T-cell (primary cell): ENCODE measurements around the gene TCP1. TPM values are rescaled to one million over a fixed set of nuclear protein-coding genes. Genes with fewer than 3 reads are reported as not detected.

Experiments used
- ATAC-seq, 4 experiments: fragments of 200-7000 bp in 3 of 4; fragments of 150-1000 bp in 1 of 4; cut with Tn5 transposase; replicated peaks in 1 of 4; 1 replicate in 3 of 4; 2 replicates in 1 of 4; pipeline ENCODE4 v1.10.0; 2021; ENCODE audit warnings: moderate library complexity in 3 of 4, mild to moderate bottlenecking in 2 of 4, moderate number of reproducible peaks in 1 of 4
- CTCF ChIA-PET, 2 donors: fragments of 300-600 bp; sonication (Branson Sonifier 250); formaldehyde crosslinking; loops; one replicate each; lab custom pipeline; 2022; ENCODE audit warnings: antibody characterized with exemption in 2 of 2; lab: Charles Lee
- POLR2A ChIA-PET, 2 donors: fragments of 300-600 bp; sonication (Branson Sonifier 250); formaldehyde crosslinking; loops; one replicate each; lab custom pipeline; 2022; ENCODE audit warnings: antibody characterized with exemption in 2 of 2; lab: Charles Lee
- DNase-seq, 35 experiments: peaks; one replicate each; pipeline versions ENCODE4 v3.0.0 to v3.0.0-alpha.2; 2013 to 2023
- H3K27ac ChIP-seq: one replicate; pipeline ENCODE4 v1.5.1; 2013; ENCODE audit warnings: low read length
- H3K27me3 ChIP-seq, 2 experiments: replicated peaks in 1 of 2; 1 replicate in 1 of 2; 2 replicates in 1 of 2; pipeline versions ENCODE4 v1.6.1 to v1.7.0; 2013; ENCODE audit warnings: low read length in 1 of 2, mixed read lengths in 1 of 2; ENCODE audit not compliant: control insufficient read depth in 2 of 2, insufficient read depth in 2 of 2; ENCODE audit errors: extremely low read depth in 1 of 2
- H3K36me3 ChIP-seq, 2 donors: 1 replicate in 1 of 2; 2 replicates in 1 of 2; pipeline versions ENCODE4 v1.6.1 to v1.7.0; 2013; ENCODE audit warnings: low read length in 1 of 2; ENCODE audit not compliant: control insufficient read depth in 2 of 2, insufficient read depth in 1 of 2; ENCODE audit errors: extremely low read depth in 1 of 2
- H3K4me1 ChIP-seq, 2 experiments: 1 replicate in 1 of 2; 2 replicates in 1 of 2; pipeline versions ENCODE4 v1.6.1 to v1.7.0; 2013; ENCODE audit warnings: low read length in 2 of 2, mixed read lengths in 1 of 2; ENCODE audit not compliant: insufficient read depth in 2 of 2, control insufficient read depth in 1 of 2; ENCODE audit errors: extremely low read depth in 1 of 2
- H3K4me3 ChIP-seq, 2 donors: 1 replicate in 1 of 2; 2 replicates in 1 of 2; pipeline versions ENCODE4 v1.5.1 to v1.7.0; 2013; ENCODE audit warnings: mild to moderate bottlenecking in 2 of 2, low read length in 1 of 2, moderate library complexity in 1 of 2; ENCODE audit not compliant: control insufficient read depth in 1 of 2; ENCODE audit errors: extremely low read depth in 1 of 2
- H3K9me3 ChIP-seq: 2 replicates; pipeline ENCODE4 v1.7.0; 2013
- H3K27ac Mint-ChIP-seq, 2 donors: one replicate each; pipeline ENCODE4 v1.8.0; 2020 to 2021; ENCODE audit warnings: mild to moderate bottlenecking in 2 of 2, mixed read lengths in 2 of 2
- H3K27me3 Mint-ChIP-seq, 2 donors: one replicate each; pipeline ENCODE4 v1.8.0; 2021 to 2022; ENCODE audit warnings: mixed read lengths in 2 of 2
- H3K36me3 Mint-ChIP-seq: one replicate; pipeline ENCODE4 v1.8.0; 2021; ENCODE audit warnings: mixed read lengths
- H3K4me1 Mint-ChIP-seq, 3 donors: one replicate each; pipeline ENCODE4 v1.8.0; 2020 to 2022; ENCODE audit warnings: mixed read lengths in 3 of 3, mild to moderate bottlenecking in 1 of 3
- H3K4me3 Mint-ChIP-seq, 3 donors: one replicate each; pipeline ENCODE4 v1.8.0; 2020 to 2022; ENCODE audit warnings: mild to moderate bottlenecking in 3 of 3, mixed read lengths in 3 of 3, moderate library complexity in 3 of 3
- H3K9me3 Mint-ChIP-seq, 3 donors: one replicate each; pipeline ENCODE4 v1.8.0; 2020 to 2022; ENCODE audit warnings: mixed read lengths in 3 of 3
- WGBS: methylation state at CpG from one replicate; pipeline ENCODE4 v1.1.5; 2013; ENCODE audit warnings: missing lambda C conversion rate; ENCODE audit not compliant: insufficient coverage; 5-methylcytosine and 5-hydroxymethylcytosine counted together
- total RNA-seq, 35 experiments: library from RNA in 6 of 35; stranded (reverse) in 6 of 35; fragments of 120-200 nt in 1 of 35; gene quantifications; one replicate each; pipeline versions ENCODE4 v1.2.1 to v1.2.4 and lab custom pipeline; 2013 to 2026

The TCP1 gene
- total RNA-seq (100 to 1,000 TPM; 129 to 188 (median 146) TPM), total RNA-seq (lab: John Stamatoyannopoulos, UW) (143 to 1,108 (median 186) reads per million in 29 experiments)
- 124 TPM for total RNA-seq (2013)

DNA sequence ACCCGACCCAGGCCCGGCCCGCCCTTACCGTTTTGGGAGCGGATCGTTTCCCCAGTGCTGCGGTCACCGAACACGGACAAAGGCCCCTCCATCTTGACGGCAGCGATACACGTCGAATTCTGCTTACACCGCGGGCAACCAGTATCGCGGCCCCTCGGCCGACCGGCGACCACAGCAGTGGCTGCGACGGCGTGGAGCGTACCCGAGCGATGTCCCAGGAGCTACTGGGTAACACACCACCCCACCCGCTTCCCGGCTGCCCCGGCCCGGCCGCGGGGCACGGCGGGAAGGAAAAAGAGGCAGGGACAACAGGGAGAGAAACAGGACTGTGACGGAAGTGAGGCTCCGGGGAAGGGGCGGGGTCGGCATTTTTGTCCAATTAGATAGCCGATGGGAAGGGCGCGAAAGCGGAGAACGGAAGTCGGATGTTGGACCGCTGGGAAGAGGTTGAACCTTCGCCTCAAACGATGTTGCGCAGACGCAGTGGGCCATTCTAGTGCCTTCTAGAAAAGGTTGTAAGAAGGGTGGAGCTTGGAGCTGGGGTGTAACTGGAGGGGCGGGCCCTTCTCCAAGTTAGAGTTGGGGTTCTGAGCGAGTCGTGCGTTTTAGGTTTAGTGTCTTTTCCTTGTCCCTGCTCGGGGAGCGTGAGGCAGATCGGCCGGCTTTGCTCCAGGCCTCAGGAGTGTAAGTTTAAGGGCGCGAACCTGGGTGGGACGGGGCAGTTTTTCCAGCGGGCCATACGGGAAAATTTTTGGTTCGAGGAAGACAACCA lies at the start of gene TCP1:
Gene TCP1 (minus strand): TSS at position 226 of the 772 bp plus-strand sequence. CDS start 134 bp downstream, at position 92.
- Histone ChIP-seq H3K36me3 (peaks cover 4 to 54% of the 10 kb centered on the region in 2 donors), H3K9me3 (no peaks in the 10 kb centered on the region), H3K4me1 (peaks cover 25 to 31% of the 10 kb centered on the region in 2 experiments), H3K27ac (peak within 1 kb of the TSS; percentile 96), H3K27me3 (no peaks in the 10 kb centered on the region), H3K4me3 (peak within 1 kb of the TSS; percentile 96)
- peaks cover 46% of the 10 kb centered on the region for H3K36me3 Mint-ChIP-seq
- no peaks in the 10 kb centered on the region for H3K27me3 Mint-ChIP-seq
- H3K27ac Mint-ChIP-seq, result peak within 1 kb of the TSS; percentile 97 to 99
- POLR2A ChIA-PET, result interaction anchor here (0.5 to 2.4 kb wide), 19 partner anchors 9 to 1703 kb away, joined by 3 to 14 read pairs (median 4); partner anchors contain the start of genes WTAP (in 2 of the 2), ACAT2 (in 1 of the 2), AGPAT4 (in 1 of the 2) and SOD2 (in 1 of the 2)
- DNase-seq (peak; percentile 94 to 100 (median 98)), ATAC-seq (peak; percentile 82 to 87 (median 85))
- WGBS, result under 1% methylated on average over 54 of the region's 64 CpGs
- H3K4me1 Mint-ChIP-seq, result peaks cover 55 to 70% (median 66%) of the 10 kb centered on the region in 3 donors
- H3K9me3 Mint-ChIP-seq, result no peaks in the 10 kb centered on the region
- peak within 1 kb of the TSS; percentile 96 to 99 (median 98) for H3K4me3 Mint-ChIP-seq
- CTCF ChIA-PET, result interaction anchor here in 1 of 2 donors (0.5 to 2.4 kb wide), 8 partner anchors 15 to 99 kb away, joined by 3 to 17 read pairs (median 6); partner anchors contain the start of genes ACAT2 and WTAP

DNA sequence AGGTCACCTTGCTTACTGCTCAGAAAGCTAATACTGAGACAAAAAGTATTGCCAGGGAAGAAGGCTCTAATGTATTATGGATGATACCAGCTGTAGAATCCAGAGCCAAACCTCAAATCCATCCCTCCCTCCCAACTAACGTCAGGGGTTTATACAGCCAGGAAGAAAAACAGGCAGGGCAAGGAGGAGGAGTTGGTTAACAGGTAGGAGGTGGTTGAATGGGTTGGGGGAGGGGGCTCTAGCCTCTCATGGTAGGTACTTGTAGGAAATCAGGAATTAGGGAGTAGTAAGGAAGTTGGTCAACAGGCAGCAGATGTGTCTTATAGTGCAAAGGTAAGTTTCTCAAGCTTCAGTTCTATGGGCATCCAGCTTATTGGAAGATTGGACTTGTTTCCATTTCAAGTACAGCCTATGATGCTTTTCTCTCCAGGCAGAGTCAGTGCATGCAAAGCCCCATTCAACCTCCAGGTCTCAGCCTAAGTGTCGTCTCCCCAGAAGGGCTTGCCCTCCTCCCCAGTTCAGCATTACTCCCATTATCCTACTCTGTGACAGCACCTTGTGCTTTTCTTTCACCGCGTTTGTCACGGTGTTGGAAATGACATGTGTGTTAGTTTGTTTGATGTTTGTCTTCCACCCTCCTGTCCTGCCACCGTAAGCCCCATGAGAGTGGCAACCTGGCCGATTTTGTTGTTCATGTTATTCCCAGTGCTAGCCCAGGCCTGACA lies 48.8 kb upstream of the TCP1 start:
- H3K9me3 ChIP-seq, result no peaks in the 10 kb centered on the region
- H3K4me3 Mint-ChIP-seq, result no peak overlapping the region
- peaks cover 5 to 7% of the 10 kb centered on the region in 2 donors for H3K27me3 Mint-ChIP-seq
- no peaks in the 10 kb centered on the region for H3K9me3 Mint-ChIP-seq
- H3K27ac ChIP-seq, result no peak overlapping the region
- ChIA-PET POLR2A (no interaction called here), CTCF (no interaction called here)
- H3K4me1 ChIP-seq, result peaks cover 20 to 24% of the 10 kb centered on the region in 2 experiments
- H3K27ac Mint-ChIP-seq, result no peak overlapping the region
- H3K4me1 Mint-ChIP-seq, result peaks cover 19 to 23% (median 23%) of the 10 kb centered on the region in 3 donors
- no peaks in the 10 kb centered on the region for H3K36me3 Mint-ChIP-seq
- WGBS, result 100% methylated on average over 2 of the region's 7 CpGs
- ATAC-seq (no peak), DNase-seq (no peak)
- H3K4me3 ChIP-seq, result no peak overlapping the region
- H3K36me3 ChIP-seq, result no peaks in the 10 kb centered on the region
- peaks cover 0 to 3% of the 10 kb centered on the region in 2 experiments for H3K27me3 ChIP-seq

- no peak for ATAC-seq
- POLR2A ChIA-PET, result no interaction called here
- peaks cover 23 to 29% (median 25%) of the 10 kb centered on the region in 3 donors for H3K4me1 Mint-ChIP-seq
Observed at GRCh38 chr6:159837511-159837910, 48.1 kb upstream of the TCP1 start.

GRCh38 chr6:159836718-159837490 lies 47.5 kb upstream of the TCP1 start:
- no peak overlapping the region for H3K27ac Mint-ChIP-seq
- no peaks in the 10 kb centered on the region for H3K36me3 Mint-ChIP-seq

More at GRCh38 chr6:159837511-159837910, 48.1 kb upstream of the TCP1 start:
- Mint-ChIP-seq H3K4me3 (no peak overlapping the region), H3K27me3 (peaks cover 5 to 7% of the 10 kb centered on the region in 2 donors), H3K9me3 (no peaks in the 10 kb centered on the region), H3K27ac (no peak overlapping the region), H3K36me3 (no peaks in the 10 kb centered on the region)
- no peak overlapping the region for H3K27ac ChIP-seq
- no peak for DNase-seq
- H3K9me3 ChIP-seq, result no peaks in the 10 kb centered on the region
- H3K4me1 ChIP-seq, result peaks cover 22 to 29% of the 10 kb centered on the region in 2 experiments
- H3K36me3 ChIP-seq, result no peaks in the 10 kb centered on the region
- 100% methylated on average over 2 of the region's 8 CpGs for WGBS
- no peak overlapping the region for H3K4me3 ChIP-seq
- peaks cover 0 to 3% of the 10 kb centered on the region in 2 experiments for H3K27me3 ChIP-seq
- CTCF ChIA-PET, result interaction anchor here in 1 of 2 donors (0.7 kb wide), 1 partner anchor 10 kb away, joined by 4 read pairs; no protein-coding TSS in a partner anchor

GRCh38 chr6:159833997-159834603 lies 44.7 kb upstream of the TCP1 start:
- CTCF ChIA-PET, result interaction anchor here (0.5 to 0.7 kb wide), 5 partner anchors 10 to 618 kb away, joined by 3 to 6 read pairs (median 3); no protein-coding TSS in a partner anchor
- peaks cover 24 to 33% of the 10 kb centered on the region in 2 experiments for H3K4me1 ChIP-seq
- Mint-ChIP-seq H3K4me1 (peaks cover 27 to 42% (median 32%) of the 10 kb centered on the region in 3 donors), H3K36me3 (no peaks in the 10 kb centered on the region), H3K27ac (peak overlapping the region; percentile 45 to 61), H3K4me3 (no peak overlapping the region), H3K9me3 (no peaks in the 10 kb centered on the region), H3K27me3 (no peaks in the 10 kb centered on the region)
- no peak overlapping the region for H3K4me3 ChIP-seq
- ATAC-seq (peak; percentile 57 to 81 (median 78)), DNase-seq (peak in 14 of 35 experiments; percentile 7 to 32 (median 17))
- no peaks in the 10 kb centered on the region for H3K36me3 ChIP-seq
- H3K27me3 ChIP-seq, result peaks cover 0 to 6% of the 10 kb centered on the region in 2 experiments
- POLR2A ChIA-PET, result interaction anchor here (0.7 kb wide), 2 partner anchors 77 to 256 kb away, joined by 5 read pairs; no protein-coding TSS in a partner anchor
- H3K9me3 ChIP-seq, result no peaks in the 10 kb centered on the region
- WGBS, result 80% methylated on average over 2 of the region's 5 CpGs
- H3K27ac ChIP-seq, result no peak overlapping the region

More at GRCh38 chr6:159836718-159837490, 47.5 kb upstream of the TCP1 start:
- H3K27me3 ChIP-seq, result peaks cover 0 to 3% of the 10 kb centered on the region in 2 experiments
- DNase-seq (no peak), ATAC-seq (no peak)
- Mint-ChIP-seq H3K9me3 (no peaks in the 10 kb centered on the region), H3K4me3 (no peak overlapping the region), H3K27me3 (peaks cover 5 to 7% of the 10 kb centered on the region in 2 donors), H3K4me1 (peaks cover 23 to 29% (median 25%) of the 10 kb centered on the region in 3 donors)
- POLR2A ChIA-PET, result no interaction called here
- H3K36me3 ChIP-seq, result no peaks in the 10 kb centered on the region
- H3K9me3 ChIP-seq, result no peaks in the 10 kb centered on the region
- H3K27ac ChIP-seq, result no peak overlapping the region
- CTCF ChIA-PET, result interaction anchor here in 1 of 2 donors (0.7 kb wide), 1 partner anchor 9 kb away, joined by 4 read pairs; no protein-coding TSS in a partner anchor
- WGBS, result 88% methylated on average over 21 of the region's 29 CpGs
- peaks cover 22 to 29% of the 10 kb centered on the region in 2 experiments for H3K4me1 ChIP-seq
- H3K4me3 ChIP-seq, result no peak overlapping the region
